ENCODE data around the gene SDSL.

Gene SDSL

DNA sequence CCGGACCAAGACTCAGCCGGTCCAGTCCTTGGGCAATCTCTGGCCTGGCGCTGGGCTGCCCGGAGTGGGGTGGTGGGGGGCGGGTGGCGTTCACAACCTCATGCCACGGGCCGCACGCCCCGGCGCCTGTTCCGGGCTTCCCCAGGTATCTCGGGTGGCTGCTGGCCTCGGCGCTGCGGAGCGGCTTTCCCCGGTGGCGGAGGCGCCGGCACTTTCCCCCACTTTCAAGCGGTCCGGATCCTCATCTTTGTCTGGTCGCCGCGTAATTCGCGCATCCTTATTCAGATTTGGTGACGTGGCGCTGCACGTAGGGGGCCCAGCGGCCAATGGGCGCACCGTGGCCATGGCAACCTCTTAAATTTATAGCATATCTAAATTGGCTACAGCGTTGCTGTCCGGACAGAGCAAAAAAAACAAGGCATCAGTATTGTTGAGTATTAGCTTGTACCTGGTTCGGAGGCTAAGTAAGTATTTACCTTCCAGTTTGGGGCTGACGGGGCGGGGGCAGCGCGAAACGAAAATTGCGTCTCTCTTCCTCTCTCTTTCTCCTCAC lies 49.5 kb downstream of the SDSL start, which contains the start of gene LHX5:
Gene LHX5, minus strand, starts transcription at position 253 of the 553 bp plus-strand sequence. CDS start 373 bp downstream, outside the sequence.
- H3K4me3 ChIP-seq, result no peak within 1 kb of the TSS
- DNase-seq (ENCODE audit: low spot score), result no peak
- no peak within 1 kb of the TSS for H3K27ac ChIP-seq
- TF ChIP-seq, protein P1, sequence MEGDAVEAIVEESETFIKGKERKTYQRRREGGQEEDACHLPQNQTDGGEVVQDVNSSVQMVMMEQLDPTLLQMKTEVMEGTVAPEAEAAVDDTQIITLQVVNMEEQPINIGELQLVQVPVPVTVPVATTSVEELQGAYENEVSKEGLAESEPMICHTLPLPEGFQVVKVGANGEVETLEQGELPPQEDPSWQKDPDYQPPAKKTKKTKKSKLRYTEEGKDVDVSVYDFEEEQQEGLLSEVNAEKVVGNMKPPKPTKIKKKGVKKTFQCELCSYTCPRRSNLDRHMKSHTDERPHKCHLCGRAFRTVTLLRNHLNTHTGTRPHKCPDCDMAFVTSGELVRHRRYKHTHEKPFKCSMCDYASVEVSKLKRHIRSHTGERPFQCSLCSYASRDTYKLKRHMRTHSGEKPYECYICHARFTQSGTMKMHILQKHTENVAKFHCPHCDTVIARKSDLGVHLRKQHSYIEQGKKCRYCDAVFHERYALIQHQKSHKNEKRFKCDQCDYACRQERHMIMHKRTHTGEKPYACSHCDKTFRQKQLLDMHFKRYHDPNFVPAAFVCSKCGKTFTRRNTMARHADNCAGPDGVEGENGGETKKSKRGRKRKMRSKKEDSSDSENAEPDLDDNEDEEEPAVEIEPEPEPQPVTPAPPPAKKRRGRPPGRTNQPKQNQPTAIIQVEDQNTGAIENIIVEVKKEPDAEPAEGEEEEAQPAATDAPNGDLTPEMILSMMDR (IDR thresholded peaks at IDR 0.05), result no peak

DNA sequence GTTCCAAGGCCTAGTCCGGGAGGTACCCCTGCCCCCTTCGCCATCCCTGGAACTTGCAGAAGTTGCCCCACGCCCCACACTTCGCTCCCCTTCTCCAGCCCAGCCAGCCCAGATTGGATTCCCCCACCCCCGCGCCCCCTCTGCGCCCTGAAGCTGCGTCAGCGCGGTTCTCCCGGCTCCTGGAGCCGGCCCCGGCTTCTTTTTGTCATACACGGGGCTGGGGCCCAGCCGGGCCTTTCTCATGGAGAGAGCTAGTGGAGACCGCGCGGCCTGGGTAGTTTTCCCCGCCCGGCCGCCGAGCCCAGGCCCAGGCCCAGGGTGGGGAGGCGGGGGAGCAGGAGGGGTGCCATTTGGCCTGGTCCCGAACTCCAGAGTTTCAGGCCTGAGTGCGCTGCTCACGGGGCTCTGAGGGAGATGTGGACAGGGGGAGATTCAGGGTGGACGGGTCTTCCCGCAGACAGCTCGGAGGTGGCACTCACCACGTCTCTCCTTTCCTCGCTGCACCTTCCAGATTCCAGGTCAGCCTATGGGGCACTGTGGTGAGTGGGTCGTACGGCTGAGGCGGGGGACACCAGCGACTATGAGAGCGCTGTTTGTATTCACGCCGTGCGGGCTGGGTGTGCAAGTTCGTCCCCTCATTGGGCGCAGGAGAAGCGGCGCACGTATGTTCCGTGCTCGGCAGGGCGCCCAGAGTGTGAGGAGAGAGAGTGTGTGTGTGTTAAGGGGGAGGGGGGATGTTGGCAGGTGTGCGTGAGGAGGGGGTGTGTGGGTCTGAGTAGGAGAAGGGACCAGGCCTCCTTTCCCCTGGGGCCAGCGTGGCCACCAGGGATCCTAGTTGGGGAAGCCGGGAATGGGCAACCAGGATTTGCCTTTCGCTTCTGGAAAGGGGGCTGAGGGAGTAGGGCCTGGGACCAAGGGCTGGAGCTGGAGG lies 50.3 kb downstream of the SDSL start:
- DNase-seq (ENCODE audit: low spot score), result no peak
- TF ChIP-seq, protein P1 (IDR thresholded peaks at IDR 0.05), result no peak
- H3K27ac ChIP-seq, result no peak overlapping the region
- H3K4me3 ChIP-seq, result no peak overlapping the region

DNA sequence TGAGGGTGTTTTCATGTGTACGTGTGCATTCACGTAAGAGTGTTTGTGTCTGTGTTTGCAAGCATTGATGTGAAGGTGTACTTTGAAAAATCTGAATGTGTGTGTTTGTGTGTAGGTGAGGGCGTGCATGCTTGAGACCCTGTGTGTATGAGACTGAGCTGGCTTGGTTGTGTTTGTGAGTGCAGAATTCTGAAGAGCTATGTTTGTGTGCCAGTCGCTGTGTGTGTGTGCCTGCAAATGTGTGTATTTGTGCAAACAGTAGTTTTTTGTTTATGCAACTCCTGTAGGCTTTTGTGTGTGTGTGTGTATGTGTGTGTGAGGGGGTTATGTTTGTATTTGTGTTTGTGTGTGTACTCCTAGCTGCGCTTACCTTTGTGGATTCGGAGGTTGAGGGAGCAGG lies 51.2 kb downstream of the SDSL start:
- DNase-seq (ENCODE audit: low spot score), result no peak

DNA sequence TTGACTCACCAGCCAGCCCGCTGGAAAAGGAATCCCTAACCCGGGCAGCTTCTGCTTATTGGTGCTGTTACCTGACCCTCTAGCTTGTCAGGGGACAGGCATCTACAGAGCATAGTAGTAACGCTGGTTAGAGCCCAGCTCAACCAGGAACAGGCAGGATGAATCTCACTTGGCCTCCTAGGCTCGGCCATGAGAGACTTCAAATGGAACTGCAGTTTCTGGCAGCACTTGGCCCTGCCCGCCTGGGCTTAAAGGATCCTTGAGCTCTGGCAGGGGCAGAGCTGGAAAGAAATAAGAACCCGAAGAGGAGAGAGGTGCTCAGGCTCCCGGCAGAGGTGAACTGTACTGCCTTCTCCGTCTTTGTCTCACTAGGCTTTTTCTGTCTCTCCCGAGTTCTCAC lies 51.8 kb downstream of the SDSL start:
- no peak for DNase-seq (ENCODE audit: low spot score)
- no peak overlapping the region for H3K4me3 ChIP-seq
- no peak overlapping the region for H3K27ac ChIP-seq
- TF ChIP-seq, protein P1 (IDR thresholded peaks at IDR 0.05), result no peak

More for the DNA sequence above, 51.2 kb downstream of the SDSL start:
- TF ChIP-seq, protein P1 (IDR thresholded peaks at IDR 0.05), result no peak
- H3K4me3 ChIP-seq, result no peak overlapping the region
- H3K27ac ChIP-seq, result no peak overlapping the region

DNA sequence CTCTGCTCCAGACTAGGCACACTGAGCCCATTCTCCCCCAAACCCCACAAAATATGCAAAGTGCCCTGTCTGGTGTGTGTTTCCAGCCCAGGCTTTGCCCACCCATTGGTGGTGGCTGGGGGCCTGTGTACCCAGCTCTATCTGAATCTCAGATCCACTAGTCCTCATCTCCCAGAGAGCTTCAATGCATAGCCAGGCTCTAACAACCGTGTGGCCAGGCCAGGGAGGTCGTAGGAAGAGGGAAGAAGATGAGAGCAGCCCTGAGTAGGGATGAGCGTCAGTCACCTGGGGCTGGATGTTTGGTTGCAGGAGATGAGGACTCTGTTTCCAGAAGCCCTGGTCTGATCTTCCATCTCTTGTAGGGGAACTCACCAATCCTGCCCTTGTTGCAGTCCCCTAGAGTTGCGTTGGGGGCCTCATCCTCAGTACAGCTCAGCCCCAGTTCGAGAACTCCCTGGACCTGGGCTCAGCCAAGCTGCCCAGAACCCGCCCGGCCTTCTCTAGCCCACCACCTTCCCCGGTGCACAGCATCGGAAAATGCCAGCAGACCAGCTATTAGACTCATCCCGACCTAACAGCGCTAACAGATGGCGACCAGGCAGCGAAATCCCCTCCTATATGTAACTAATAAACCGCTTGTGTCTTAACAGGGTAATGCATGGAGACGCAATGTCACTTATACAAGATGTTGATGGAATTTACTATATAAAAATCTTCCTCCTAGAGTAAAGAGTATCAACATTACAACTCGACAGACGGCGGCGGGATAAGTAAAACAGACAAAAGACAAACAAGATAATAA lies 52.7 kb downstream of the SDSL start:
- Histone ChIP-seq H3K27ac (no peak overlapping the region), H3K4me3 (no peak overlapping the region)
- TF ChIP-seq, protein P1 (IDR thresholded peaks at IDR 0.05), result no peak
- no peak for DNase-seq (ENCODE audit: low spot score)

DNA sequence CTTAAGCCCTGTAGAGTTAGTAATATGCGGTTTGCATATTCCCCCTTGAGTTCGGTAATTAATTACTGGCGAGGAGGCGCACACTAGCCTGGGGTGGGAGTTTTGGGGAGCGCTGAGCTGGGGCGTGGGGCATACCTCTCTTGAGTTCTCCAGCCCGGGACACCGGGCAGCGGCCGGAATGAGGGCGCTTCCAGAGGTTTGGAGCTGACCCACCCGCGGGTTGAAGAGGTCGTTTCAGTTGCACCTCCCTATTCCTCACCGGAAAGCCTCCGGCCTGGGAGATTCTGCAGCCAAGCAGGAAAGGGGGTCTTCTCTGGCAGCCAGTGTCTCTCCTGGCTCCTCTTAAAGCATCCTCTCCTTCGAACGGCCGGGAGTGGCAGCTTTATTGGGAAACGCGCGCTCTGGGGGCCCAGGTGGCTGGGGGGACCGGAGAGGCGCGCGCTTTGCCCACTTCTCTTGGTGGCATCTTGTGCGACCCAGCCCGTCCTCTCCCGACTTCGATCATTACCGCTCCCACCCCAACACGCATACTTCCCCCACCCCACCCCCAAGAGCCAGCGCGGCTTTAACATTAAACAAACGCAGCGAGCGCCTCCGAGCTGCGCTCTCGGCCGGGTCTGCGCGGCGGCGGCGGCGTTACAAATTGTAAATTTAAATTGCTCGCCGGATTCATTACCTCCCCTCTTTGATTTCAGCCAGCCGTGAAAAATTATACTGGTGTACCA lies 53.4 kb downstream of the SDSL start:
- no peak for DNase-seq (ENCODE audit: low spot score)
- no peak overlapping the region for H3K27ac ChIP-seq
- H3K4me3 ChIP-seq, result no peak overlapping the region
- TF ChIP-seq, protein P1 (IDR thresholded peaks at IDR 0.05), result no peak
